HEK293 (cell line): ENCODE measurements around the gene SMIM20.

Experiments
- CTCF ChIA-PET: fragments of 350-600 bp; formaldehyde crosslinking; extraction: SDS; loops from one replicate; lab custom pipeline; 2021; ENCODE audit warnings: antibody characterized with exemption; lab: Yijun Ruan, JAX
- POLR2A ChIA-PET: fragments of 300-600 bp; formaldehyde crosslinking; extraction: SDS; loops from one replicate; lab custom pipeline; 2020; ENCODE audit warnings: antibody characterized with exemption, inconsistent platforms; lab: Yijun Ruan, JAX
- H3K27ac ChIP-seq: fragments of 200-500 bp; sonication (Bioruptor generic); 2 replicates; pipeline ENCODE4 v1.5.1; 2014; ENCODE audit warnings: low read depth, low read length, control low read depth, inconsistent platforms; ENCODE audit errors: extremely low read depth
- H3K36me3 ChIP-seq, 2 experiments: fragments of 200-500 bp in 1 of 2; sonication (Bioruptor generic) in 1 of 2; 1 replicate in 1 of 2; 2 replicates in 1 of 2; pipeline ENCODE4 v1.5.1; 2014 to 2017; ENCODE audit warnings: inconsistent platforms in 2 of 2, low read length in 2 of 2; ENCODE audit not compliant: control insufficient read depth in 2 of 2, insufficient read depth in 1 of 2
- H3K4me1 ChIP-seq: fragments of 200-500 bp; sonication (Bioruptor generic); 2 replicates; pipeline ENCODE4 v1.5.1; 2014; ENCODE audit warnings: mild to moderate bottlenecking, low read length, inconsistent platforms; ENCODE audit not compliant: control insufficient read depth, insufficient read depth
- H3K4me3 ChIP-seq: 2 replicates; pipeline ENCODE4 v1.5.1; 2011; ENCODE audit warnings: low read depth, mild to moderate bottlenecking, control low read depth, low read length, moderate library complexity
- H3K9me3 ChIP-seq: fragments of 200-500 bp; sonication (Bioruptor generic); 2 replicates; pipeline ENCODE4 v1.5.1; 2014; ENCODE audit warnings: low read depth, low read length, inconsistent platforms; ENCODE audit not compliant: control insufficient read depth, insufficient read depth
- GLIS1 ChIP-seq: fragments of 450-650 bp; formaldehyde crosslinking; IDR thresholded peaks from 2 replicates; pipeline ENCODE4 v1.5.1; 2016; ENCODE audit warnings: missing biosample characterization, missing genetic modification characterization
- GLIS2 ChIP-seq: fragments of 450-650 bp; formaldehyde crosslinking; IDR thresholded peaks from 2 replicates; pipeline ENCODE4 v1.5.1; 2016; ENCODE audit warnings: missing biosample characterization, missing genetic modification characterization
- IKZF3 ChIP-seq: fragments of 450-650 bp; IDR thresholded peaks from 2 replicates; pipeline ENCODE4 v1.5.0; 2018; ENCODE audit warnings: missing biosample characterization, mild to moderate bottlenecking, missing genetic modification characterization, moderate library complexity
- KLF17 ChIP-seq: fragments of 450-650 bp; formaldehyde crosslinking; IDR thresholded peaks from 2 replicates; pipeline ENCODE4 v1.5.1; 2016; ENCODE audit warnings: missing biosample characterization, missing genetic modification characterization
- MEIS1 ChIP-seq: sonication (generic); formaldehyde crosslinking; IDR thresholded peaks from 2 replicates; pipeline ENCODE4 v1.8.1; 2022; ENCODE audit warnings: missing genetic modification reagents, mild to moderate bottlenecking, borderline replicate concordance
- MYNN ChIP-seq: fragments of 450-650 bp; formaldehyde crosslinking; IDR thresholded peaks from 2 replicates; pipeline ENCODE4 v1.5.1; 2016; ENCODE audit warnings: missing biosample characterization, missing genetic modification characterization, borderline replicate concordance
- OSR2 ChIP-seq: fragments of 450-650 bp; formaldehyde crosslinking; IDR thresholded peaks from 2 replicates; pipeline ENCODE4 v1.5.1; 2016; ENCODE audit warnings: missing biosample characterization, missing genetic modification characterization
- SCRT1 ChIP-seq: fragments of 450-650 bp; formaldehyde crosslinking; IDR thresholded peaks from 2 replicates; pipeline ENCODE4 v1.5.1; 2016; ENCODE audit warnings: missing biosample characterization, missing genetic modification characterization, borderline replicate concordance
- SP2 ChIP-seq: fragments of 450-650 bp; formaldehyde crosslinking; IDR thresholded peaks from 2 replicates; pipeline ENCODE4 v1.5.1; 2016; ENCODE audit warnings: missing biosample characterization, missing genetic modification characterization
- SP3 ChIP-seq: fragments of 450-650 bp; formaldehyde crosslinking; IDR thresholded peaks from 2 replicates; pipeline ENCODE4 v1.5.1; 2016; ENCODE audit warnings: missing biosample characterization, missing genetic modification characterization
- ZBTB1 ChIP-seq: fragments of 450-650 bp; formaldehyde crosslinking; IDR thresholded peaks from 2 replicates; pipeline ENCODE4 v1.5.1; 2016; ENCODE audit warnings: missing biosample characterization, missing genetic modification characterization
- ZFP3 ChIP-seq: fragments of 450-650 bp; formaldehyde crosslinking; IDR thresholded peaks from 2 replicates; pipeline ENCODE4 v1.5.1; 2016; ENCODE audit warnings: low read depth, missing biosample characterization, missing genetic modification characterization
- ZNF114 ChIP-seq: fragments of 450-650 bp; formaldehyde crosslinking; IDR thresholded peaks from 2 replicates; pipeline ENCODE4 v1.5.0; 2017; ENCODE audit warnings: missing biosample characterization, missing genetic modification characterization
- ZNF18 ChIP-seq: fragments of 450-650 bp; formaldehyde crosslinking; IDR thresholded peaks from 2 replicates; pipeline ENCODE4 v1.5.1; 2016; ENCODE audit warnings: missing biosample characterization, missing genetic modification characterization
- ZNF214 ChIP-seq: fragments of 450-650 bp; formaldehyde crosslinking; IDR thresholded peaks from 2 replicates; pipeline ENCODE4 v1.5.1; 2017; ENCODE audit warnings: missing biosample characterization, mild to moderate bottlenecking, missing genetic modification characterization, borderline replicate concordance
- ZNF223 ChIP-seq: fragments of 450-650 bp; formaldehyde crosslinking; IDR thresholded peaks from 2 replicates; pipeline ENCODE4 v1.5.1; 2016; ENCODE audit warnings: missing biosample characterization, missing genetic modification characterization
- ZNF473 ChIP-seq: fragments of 450-650 bp; formaldehyde crosslinking; IDR thresholded peaks from 2 replicates; pipeline ENCODE4 v1.5.1; 2017; ENCODE audit warnings: missing biosample characterization, missing genetic modification characterization
- ZNF48 ChIP-seq: fragments of 450-650 bp; formaldehyde crosslinking; IDR thresholded peaks from 2 replicates; pipeline ENCODE4 v1.5.1; 2016; ENCODE audit warnings: missing biosample characterization, missing genetic modification characterization
- ZNF610 ChIP-seq: fragments of 450-650 bp; formaldehyde crosslinking; IDR thresholded peaks from 2 replicates; pipeline ENCODE4 v1.5.1; 2016; ENCODE audit warnings: missing biosample characterization, missing genetic modification characterization, borderline replicate concordance
- ZNF658 ChIP-seq: fragments of 450-650 bp; formaldehyde crosslinking; IDR thresholded peaks from 2 replicates; pipeline ENCODE4; 2016; ENCODE audit warnings: missing biosample characterization, missing genetic modification characterization
- ZNF707 ChIP-seq: fragments of 450-650 bp; formaldehyde crosslinking; IDR thresholded peaks from 2 replicates; pipeline ENCODE4 v1.5.1; 2016; ENCODE audit warnings: missing biosample characterization, missing genetic modification characterization
- ZSCAN23 ChIP-seq: fragments of 450-650 bp; formaldehyde crosslinking; IDR thresholded peaks from 2 replicates; pipeline ENCODE4 v1.5.1; 2016; ENCODE audit warnings: missing biosample characterization, missing genetic modification characterization
- TF ChIP-seq, protein P1 (sequence below): fragments of 450-650 bp; formaldehyde crosslinking; IDR thresholded peaks from 2 replicates; pipeline ENCODE4 v1.5.1; 2016; ENCODE audit warnings: missing biosample characterization, missing genetic modification characterization
- TF ChIP-seq, protein P2 (sequence below): fragments of 450-650 bp; formaldehyde crosslinking; IDR thresholded peaks from 2 replicates; pipeline ENCODE4 v1.5.1; 2016; ENCODE audit warnings: missing biosample characterization, missing genetic modification characterization
- TF ChIP-seq, protein P3 (sequence below): fragments of 450-650 bp; formaldehyde crosslinking; IDR thresholded peaks from 2 replicates; pipeline ENCODE4 v1.5.1; 2016; ENCODE audit warnings: missing biosample characterization, missing genetic modification characterization

Gene SMIM20

DNA sequence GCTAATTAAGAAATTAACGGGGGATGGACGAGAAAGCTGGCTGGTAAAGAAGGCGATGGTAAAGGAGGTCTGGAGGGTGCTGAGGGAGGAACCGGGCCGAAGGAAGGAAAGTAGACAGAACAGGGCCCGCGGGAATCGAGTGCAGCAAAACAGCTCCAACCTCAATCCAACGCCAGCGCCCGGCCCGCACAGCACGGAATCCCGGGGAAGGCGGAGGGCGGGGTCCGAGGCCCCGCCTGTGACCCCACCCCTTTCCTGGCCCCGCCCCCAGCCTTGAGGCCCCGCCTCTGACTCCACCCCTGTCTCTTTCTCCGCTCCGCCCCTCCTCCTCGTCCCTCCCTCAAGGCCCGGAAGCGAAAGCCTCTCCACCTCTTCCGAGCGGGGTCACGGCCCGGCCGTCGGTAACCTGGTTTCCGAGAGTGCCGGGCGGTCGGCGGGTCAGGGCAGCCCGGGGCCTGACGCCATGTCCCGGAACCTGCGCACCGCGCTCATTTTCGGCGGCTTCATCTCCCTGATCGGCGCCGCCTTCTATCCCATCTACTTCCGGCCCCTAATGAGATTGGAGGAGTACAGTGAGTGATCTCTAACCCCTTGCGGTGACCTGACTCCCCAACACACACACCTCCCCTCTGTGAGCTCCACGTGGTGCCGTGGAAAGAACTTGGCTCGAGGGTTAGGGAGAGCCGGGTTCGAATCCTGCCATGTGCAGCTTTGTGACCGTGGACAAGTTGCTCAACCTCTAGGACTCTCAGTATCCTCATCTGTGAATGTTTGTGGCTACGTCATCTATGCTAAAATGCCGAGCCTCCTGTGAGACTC is at the start of gene SMIM20 (continued):
- TF ChIP-seq OSR2 = no peak
- no peak for TF ChIP-seq ZNF707 (tag by site-specific recombination)
- no peak for TF ChIP-seq MYNN (tag by site-specific recombination)

GRCh38 chr4:25865586-25865985 is 48.4 kb upstream of the SMIM20 start:
- POLR2A ChIA-PET = no interaction called here
- Histone ChIP-seq H3K27ac (no peak overlapping the region), H3K4me3 (no peak overlapping the region), H3K36me3 (no peaks in the 10 kb centered on the region), H3K4me1 (no peaks in the 10 kb centered on the region), H3K9me3 (no peaks in the 10 kb centered on the region)
- CTCF ChIA-PET = interaction anchor here (0.6 kb wide), 1 partner anchor 54 kb away, joined by 8 read pairs; no protein-coding TSS in a partner anchor
- TF ChIP-seq, protein P1, sequence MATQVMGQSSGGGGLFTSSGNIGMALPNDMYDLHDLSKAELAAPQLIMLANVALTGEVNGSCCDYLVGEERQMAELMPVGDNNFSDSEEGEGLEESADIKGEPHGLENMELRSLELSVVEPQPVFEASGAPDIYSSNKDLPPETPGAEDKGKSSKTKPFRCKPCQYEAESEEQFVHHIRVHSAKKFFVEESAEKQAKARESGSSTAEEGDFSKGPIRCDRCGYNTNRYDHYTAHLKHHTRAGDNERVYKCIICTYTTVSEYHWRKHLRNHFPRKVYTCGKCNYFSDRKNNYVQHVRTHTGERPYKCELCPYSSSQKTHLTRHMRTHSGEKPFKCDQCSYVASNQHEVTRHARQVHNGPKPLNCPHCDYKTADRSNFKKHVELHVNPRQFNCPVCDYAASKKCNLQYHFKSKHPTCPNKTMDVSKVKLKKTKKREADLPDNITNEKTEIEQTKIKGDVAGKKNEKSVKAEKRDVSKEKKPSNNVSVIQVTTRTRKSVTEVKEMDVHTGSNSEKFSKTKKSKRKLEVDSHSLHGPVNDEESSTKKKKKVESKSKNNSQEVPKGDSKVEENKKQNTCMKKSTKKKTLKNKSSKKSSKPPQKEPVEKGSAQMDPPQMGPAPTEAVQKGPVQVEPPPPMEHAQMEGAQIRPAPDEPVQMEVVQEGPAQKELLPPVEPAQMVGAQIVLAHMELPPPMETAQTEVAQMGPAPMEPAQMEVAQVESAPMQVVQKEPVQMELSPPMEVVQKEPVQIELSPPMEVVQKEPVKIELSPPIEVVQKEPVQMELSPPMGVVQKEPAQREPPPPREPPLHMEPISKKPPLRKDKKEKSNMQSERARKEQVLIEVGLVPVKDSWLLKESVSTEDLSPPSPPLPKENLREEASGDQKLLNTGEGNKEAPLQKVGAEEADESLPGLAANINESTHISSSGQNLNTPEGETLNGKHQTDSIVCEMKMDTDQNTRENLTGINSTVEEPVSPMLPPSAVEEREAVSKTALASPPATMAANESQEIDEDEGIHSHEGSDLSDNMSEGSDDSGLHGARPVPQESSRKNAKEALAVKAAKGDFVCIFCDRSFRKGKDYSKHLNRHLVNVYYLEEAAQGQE = no peak
- TF ChIP-seq SP3 (tag by site-specific recombination) (peak; percentile 54), SP2 (peak; percentile 33; the same call in 1 of the 2 replicates), ZNF473 (tag by site-specific recombination) (no peak), ZNF610 (no peak), OSR2 (no peak), ZNF214 (no peak), GLIS1 (tag by site-specific recombination) (no peak; the same call in 1 of the 2 replicates), ZNF223 (tag by site-specific recombination) (no peak), ZBTB1 (tag by site-specific recombination) (no peak), ZNF18 (tag by site-specific recombination) (no peak), SCRT1 (no peak), KLF17 (tag by site-specific recombination) (peak; percentile 47; the same call in 1 of the 2 replicates), ZNF48 (tag by site-specific recombination) (no peak), ZNF658 (tag by site-specific recombination) (no peak), ZFP3 (tag by site-specific recombination) (no peak), MEIS1 (CRISPR knock-in tag) (no peak), IKZF3 (tag by site-specific recombination) (no peak), ZSCAN23 (tag by site-specific recombination) (no peak), ZNF114 (tag by site-specific recombination) (no peak), GLIS2 (tag by site-specific recombination) (no peak)
- TF ChIP-seq, protein P2, sequence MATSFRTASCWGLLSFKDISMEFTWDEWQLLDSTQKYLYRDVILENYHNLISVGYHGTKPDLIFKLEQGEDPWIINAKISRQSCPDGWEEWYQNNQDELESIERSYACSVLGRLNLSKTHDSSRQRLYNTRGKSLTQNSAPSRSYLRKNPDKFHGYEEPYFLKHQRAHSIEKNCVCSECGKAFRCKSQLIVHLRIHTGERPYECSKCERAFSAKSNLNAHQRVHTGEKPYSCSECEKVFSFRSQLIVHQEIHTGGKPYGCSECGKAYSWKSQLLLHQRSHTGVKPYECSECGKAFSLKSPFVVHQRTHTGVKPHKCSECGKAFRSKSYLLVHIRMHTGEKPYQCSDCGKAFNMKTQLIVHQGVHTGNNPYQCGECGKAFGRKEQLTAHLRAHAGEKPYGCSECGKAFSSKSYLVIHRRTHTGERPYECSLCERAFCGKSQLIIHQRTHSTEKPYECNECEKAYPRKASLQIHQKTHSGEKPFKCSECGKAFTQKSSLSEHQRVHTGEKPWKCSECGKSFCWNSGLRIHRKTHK (tag by site-specific recombination) = no peak
- TF ChIP-seq, protein P3, sequence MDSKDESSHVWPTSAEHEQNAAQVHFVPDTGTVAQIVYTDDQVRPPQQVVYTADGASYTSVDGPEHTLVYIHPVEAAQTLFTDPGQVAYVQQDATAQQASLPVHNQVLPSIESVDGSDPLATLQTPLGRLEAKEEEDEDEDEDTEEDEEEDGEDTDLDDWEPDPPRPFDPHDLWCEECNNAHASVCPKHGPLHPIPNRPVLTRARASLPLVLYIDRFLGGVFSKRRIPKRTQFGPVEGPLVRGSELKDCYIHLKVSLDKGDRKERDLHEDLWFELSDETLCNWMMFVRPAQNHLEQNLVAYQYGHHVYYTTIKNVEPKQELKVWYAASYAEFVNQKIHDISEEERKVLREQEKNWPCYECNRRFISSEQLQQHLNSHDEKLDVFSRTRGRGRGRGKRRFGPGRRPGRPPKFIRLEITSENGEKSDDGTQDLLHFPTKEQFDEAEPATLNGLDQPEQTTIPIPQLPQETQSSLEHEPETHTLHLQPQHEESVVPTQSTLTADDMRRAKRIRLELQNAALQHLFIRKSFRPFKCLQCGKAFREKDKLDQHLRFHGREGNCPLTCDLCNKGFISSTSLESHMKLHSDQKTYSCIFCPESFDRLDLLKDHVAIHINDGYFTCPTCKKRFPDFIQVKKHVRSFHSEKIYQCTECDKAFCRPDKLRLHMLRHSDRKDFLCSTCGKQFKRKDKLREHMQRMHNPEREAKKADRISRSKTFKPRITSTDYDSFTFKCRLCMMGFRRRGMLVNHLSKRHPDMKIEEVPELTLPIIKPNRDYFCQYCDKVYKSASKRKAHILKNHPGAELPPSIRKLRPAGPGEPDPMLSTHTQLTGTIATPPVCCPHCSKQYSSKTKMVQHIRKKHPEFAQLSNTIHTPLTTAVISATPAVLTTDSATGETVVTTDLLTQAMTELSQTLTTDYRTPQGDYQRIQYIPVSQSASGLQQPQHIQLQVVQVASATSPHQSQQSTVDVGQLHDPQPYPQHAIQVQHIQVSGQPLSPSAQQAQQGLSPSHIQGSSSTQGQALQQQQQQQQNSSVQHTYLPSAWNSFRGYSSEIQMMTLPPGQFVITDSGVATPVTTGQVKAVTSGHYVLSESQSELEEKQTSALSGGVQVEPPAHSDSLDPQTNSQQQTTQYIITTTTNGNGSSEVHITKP (tag by site-specific recombination) = peak; percentile 76
